SU-DHL-6 (cell line): ENCODE results near the gene PITX2.

ENCODE experiments used
- H2AFZ ChIP-seq: fragments of 200-600 bp; sonication (generic); 2 replicates; pipeline ENCODE4 v1.6.1; 2014; ENCODE audit warnings: low read depth, mild to moderate bottlenecking, moderate library complexity, mixed read lengths, antibody characterized with exemption, low read length; ENCODE audit not compliant: severe bottlenecking
- H3F3A ChIP-seq: fragments of 200-600 bp; shearing (Covaris generic); 2 replicates; pipeline ENCODE4 v1.6.0; 2016; ENCODE audit warnings: antibody characterized with exemption, mild to moderate bottlenecking; ENCODE audit not compliant: insufficient read depth
- H3K27ac ChIP-seq: fragments of 200-600 bp; sonication (generic); 2 replicates; pipeline ENCODE4 v1.5.1; 2016; ENCODE audit warnings: low read depth, mild to moderate bottlenecking, low read length, moderate library complexity, mixed read lengths
- H3K27me3 ChIP-seq: fragments of 200-600 bp; sonication (generic), shearing (Covaris generic); 2 replicates; pipeline ENCODE4 v1.6.0; 2014; ENCODE audit warnings: mild to moderate bottlenecking, low read length
- H3K36me3 ChIP-seq: fragments of 200-600 bp; sonication (generic); 2 replicates; pipeline ENCODE4 v1.6.1; 2014; ENCODE audit warnings: mild to moderate bottlenecking, low read length, mixed read lengths
- H3K4me2 ChIP-seq: fragments of 300-600, 200-600 bp; shearing (Covaris generic), sonication (generic); 2 replicates; pipeline ENCODE4 v1.6.0; 2014; ENCODE audit warnings: low read length, low read depth, mild to moderate bottlenecking; ENCODE audit not compliant: poor library complexity, severe bottlenecking
- H3K4me3 ChIP-seq: fragments of 200-600 bp; sonication (generic); 2 replicates; pipeline ENCODE4 v1.5.1; 2014; ENCODE audit warnings: antibody characterized with exemption, low read length, mild to moderate bottlenecking, mixed read lengths; ENCODE audit not compliant: insufficient read depth, poor library complexity, severe bottlenecking
- H3K79me2 ChIP-seq: fragments of 200-600 bp; sonication (generic); 2 replicates; pipeline ENCODE4 v1.6.1; 2014; ENCODE audit warnings: mild to moderate bottlenecking, low read length, moderate library complexity; ENCODE audit not compliant: insufficient read depth
- H3K9ac ChIP-seq: fragments of 200-600 bp; sonication (generic); 2 replicates; pipeline ENCODE4 v1.7.0; 2014; ENCODE audit warnings: mild to moderate bottlenecking, low read length
- H3K9me2 ChIP-seq: fragments of 200-600 bp; sonication (generic); replicated peaks from 2 replicates; pipeline ENCODE4 v1.6.1; 2014; ENCODE audit warnings: low read length; ENCODE audit not compliant: insufficient read depth
- H3K9me3 ChIP-seq: fragments of 200-600 bp; sonication (generic); 2 replicates; pipeline ENCODE4 v1.6.1; 2014; ENCODE audit warnings: low read length, mixed read lengths; ENCODE audit not compliant: insufficient read depth
- H4K20me1 ChIP-seq: fragments of 200-600 bp; sonication (generic); 2 replicates; pipeline ENCODE4 v1.6.1; 2014; ENCODE audit warnings: low read depth, mild to moderate bottlenecking, antibody characterized with exemption, low read length, moderate library complexity, mixed read lengths
- CTCF ChIP-seq: fragments of 200-600 bp; sonication (generic); IDR thresholded peaks from one replicate; pipeline ENCODE4 v1.5.1; 2017; ENCODE audit warnings: antibody characterized with exemption, mild to moderate bottlenecking, low read length, moderate library complexity; ENCODE audit not compliant: insufficient read depth, poor library complexity, severe bottlenecking
- EZH2phosphoT487 ChIP-seq: fragments of 200-600 bp; sonication (generic), shearing (Covaris generic); conservative IDR thresholded peaks from 2 replicates; pipeline ENCODE4 v1.6.1; 2018; ENCODE audit warnings: mild to moderate bottlenecking, antibody characterized with exemption, low read length, moderate library complexity, mixed read lengths

Gene PITX2

GRCh38 chr4:110639207-110640090 is 16.6 kb upstream of the PITX2 start:
- Histone ChIP-seq H3K4me2 (no peak overlapping the region), H3K27ac (no peak overlapping the region), H3K79me2 (no peaks in the 10 kb centered on the region), H3K9ac (no peak overlapping the region), H3K9me3 (no peaks in the 10 kb centered on the region), H3F3A (no peaks in the 10 kb centered on the region), H2AFZ (no peak overlapping the region), H3K36me3 (no peaks in the 10 kb centered on the region), H4K20me1 (no peaks in the 10 kb centered on the region), H3K27me3 (no peaks in the 10 kb centered on the region), H3K4me3 (no peak overlapping the region), H3K9me2 (no peaks in the 10 kb centered on the region)
- TF ChIP-seq EZH2phosphoT487: no peak
- no peak for TF ChIP-seq CTCF

GRCh38 chr4:110638089-110638746 is 15.3 kb upstream of the PITX2 start:
- Histone ChIP-seq H3F3A (no peaks in the 10 kb centered on the region), H3K27me3 (no peaks in the 10 kb centered on the region), H3K36me3 (no peaks in the 10 kb centered on the region), H3K9ac (no peak overlapping the region), H2AFZ (no peak overlapping the region), H3K4me2 (no peak overlapping the region), H4K20me1 (no peaks in the 10 kb centered on the region), H3K9me2 (no peaks in the 10 kb centered on the region), H3K4me3 (no peak overlapping the region), H3K9me3 (no peaks in the 10 kb centered on the region), H3K27ac (no peak overlapping the region), H3K79me2 (no peaks in the 10 kb centered on the region)
- TF ChIP-seq EZH2phosphoT487 (no peak), CTCF (no peak)

GRCh38 chr4:110637408-110638088 is 14.7 kb upstream of the PITX2 start:
- Histone ChIP-seq H2AFZ (no peak overlapping the region), H3K79me2 (no peaks in the 10 kb centered on the region), H3K4me2 (no peak overlapping the region), H3K4me3 (no peak overlapping the region), H3K27ac (no peak overlapping the region), H3F3A (no peaks in the 10 kb centered on the region), H3K36me3 (no peaks in the 10 kb centered on the region), H3K9me2 (no peaks in the 10 kb centered on the region), H3K27me3 (no peaks in the 10 kb centered on the region), H4K20me1 (no peaks in the 10 kb centered on the region), H3K9ac (no peak overlapping the region), H3K9me3 (no peaks in the 10 kb centered on the region)
- no peak for TF ChIP-seq EZH2phosphoT487
- no peak for TF ChIP-seq CTCF
